HG03280 (cell line): ENCODE data around the gene GCNA.

Source experiments
- ATAC-seq: cut with Tn5 transposase; IDR thresholded peaks from one replicate; pipeline ENCODE4 v1.9.1; 2021; ENCODE audit warnings: mild to moderate bottlenecking, moderate library complexity; ENCODE audit not compliant: unreplicated experiment

Gene GCNA

DNA sequence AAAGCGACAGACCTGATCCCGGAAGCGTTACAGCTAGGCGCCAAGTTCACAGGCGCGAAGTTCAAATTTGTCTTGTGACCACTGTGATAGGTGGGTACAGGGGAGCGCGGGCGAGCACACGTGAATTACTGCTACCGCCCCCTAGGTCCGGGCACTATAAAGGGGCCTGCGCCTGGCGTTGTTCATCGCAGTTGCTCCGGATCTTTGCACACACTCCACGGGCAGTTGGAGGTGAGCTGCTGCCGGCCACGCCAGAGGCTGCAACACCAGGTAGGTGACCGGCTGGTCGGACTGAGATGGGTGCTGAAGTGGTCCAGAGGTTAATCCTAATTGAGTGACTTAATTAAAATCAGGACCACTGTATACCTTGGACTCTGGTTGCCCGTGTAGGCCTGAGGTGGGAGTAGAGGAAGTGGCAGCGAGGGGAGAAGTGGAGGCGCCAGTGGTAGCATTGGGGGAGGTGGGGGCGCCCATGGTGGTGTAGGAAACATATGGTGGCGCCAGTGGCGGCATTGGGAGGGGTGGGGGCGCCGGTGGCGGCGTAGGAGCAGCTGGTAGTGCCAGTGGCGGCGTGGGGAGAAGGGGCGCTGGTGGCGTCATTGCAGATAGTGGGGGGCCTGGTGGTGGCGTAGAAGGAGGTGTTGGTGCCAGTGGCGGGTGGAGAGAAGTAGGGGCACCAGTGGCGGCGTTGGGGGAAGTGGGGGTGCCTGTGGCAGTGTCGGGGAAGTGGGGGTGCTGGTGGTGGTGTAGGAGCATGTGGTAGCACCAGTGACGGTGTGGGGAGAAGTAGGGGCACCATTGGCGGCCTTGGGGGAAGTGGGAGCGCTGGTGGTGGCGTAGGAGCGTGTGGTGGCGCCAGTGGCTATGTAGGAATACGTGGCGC lies at the start of gene GCNA:
Gene GCNA, plus strand, starts transcription at position 185 of the 883 bp plus-strand sequence. CDS start 2,385 bp downstream, outside the sequence.
- no peak for ATAC-seq

- ATAC-seq, result peak; percentile 14
Observed at GRCh38 chrX:71532078-71532752, 46.0 kb upstream of the GCNA start.

- ATAC-seq, result peak; percentile 80
Observed at GRCh38 chrX:71532753-71533425, 45.3 kb upstream of the GCNA start, which contains the start of gene OGT. Gene OGT (plus strand): TSS chrX:71533104. CDS start chrX:71533300, 196 bp downstream.

DNA sequence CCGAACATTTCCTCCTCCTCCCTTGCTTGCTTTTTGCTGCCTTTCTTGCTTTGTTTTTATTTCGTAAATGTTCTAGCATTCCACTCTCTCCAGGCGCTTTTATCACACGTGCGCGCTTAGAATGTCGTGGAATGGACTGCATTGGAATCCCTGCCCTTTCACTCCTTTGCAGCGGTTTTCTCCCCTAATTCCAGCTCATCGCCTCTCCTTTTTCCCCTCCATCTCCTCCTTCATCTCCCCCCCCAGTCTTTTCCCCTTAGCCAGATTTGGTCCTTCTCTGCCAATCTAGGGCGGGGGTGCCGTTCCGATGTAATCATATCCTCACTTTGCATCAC lies 44.8 kb upstream of the GCNA start:
- ATAC-seq, result no peak

DNA sequence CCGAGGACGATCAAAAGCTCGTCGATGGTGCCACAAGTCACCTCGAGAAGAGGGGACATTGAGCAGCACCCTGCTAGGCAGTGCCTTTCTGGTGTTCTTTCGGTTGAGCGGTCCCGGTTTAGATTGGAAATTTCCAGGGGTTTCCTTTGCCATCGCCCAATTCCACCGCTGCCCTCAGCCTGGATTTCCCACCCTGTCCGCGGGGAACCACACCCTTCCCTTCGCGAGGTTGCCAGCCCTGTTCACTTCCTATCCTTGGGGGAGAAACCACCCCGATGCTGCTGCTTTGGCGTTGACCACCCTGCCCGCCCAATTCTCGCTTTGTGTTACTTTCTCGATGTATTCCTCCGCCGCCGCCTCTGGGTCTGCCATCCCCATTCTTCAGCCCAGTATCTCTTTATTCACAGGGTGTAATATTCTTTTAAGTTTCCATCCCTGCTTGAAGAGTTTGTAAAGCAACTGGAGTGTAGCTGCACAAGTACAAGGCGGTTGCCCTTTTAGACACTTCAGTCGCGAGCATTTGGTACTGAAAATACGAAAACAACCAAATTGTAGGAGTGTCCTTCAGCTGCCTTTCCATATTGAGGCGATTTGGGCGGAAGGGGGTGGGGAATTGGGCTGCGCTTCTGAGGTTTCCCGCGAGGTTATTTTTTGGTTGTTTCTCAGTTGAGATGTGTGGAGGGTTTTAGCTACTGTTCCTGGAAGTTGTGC lies 44.2 kb upstream of the GCNA start:
- ATAC-seq, result no peak

DNA sequence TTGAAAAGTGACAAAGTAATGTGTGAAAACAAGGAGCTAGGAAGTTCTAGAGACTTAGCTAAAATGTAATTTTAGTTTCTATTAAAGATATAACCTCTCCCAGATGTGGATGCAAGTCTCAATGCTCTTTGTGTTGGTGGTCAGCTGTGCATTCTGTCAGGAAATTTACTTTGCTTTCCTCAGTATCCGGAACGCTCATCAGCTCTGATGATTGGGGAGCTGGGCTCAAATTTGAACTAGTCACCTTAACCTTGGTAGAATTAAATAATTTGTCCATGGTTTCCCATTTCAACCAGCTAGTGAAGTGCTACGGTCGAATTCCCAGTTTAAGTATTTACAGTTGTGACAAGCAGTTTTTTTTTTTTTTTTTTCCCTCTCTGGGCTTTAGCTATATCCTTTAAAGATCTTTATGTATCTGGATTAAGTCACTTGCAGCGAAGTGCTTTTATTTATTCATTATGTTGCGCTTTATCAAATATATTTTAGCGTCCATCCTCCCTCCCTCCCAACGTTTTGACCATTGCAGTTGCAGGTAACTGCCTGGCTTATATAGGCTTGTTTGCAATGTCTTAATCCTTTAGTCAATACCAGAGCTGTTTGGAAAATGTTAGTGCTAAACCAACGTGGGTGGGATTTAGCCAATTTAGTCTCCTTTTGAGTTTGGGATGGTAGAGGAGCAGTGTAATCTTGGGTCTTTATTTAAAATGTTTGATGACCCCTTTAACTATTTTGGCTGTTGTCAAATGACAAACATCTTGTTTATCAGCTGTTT lies 43.3 kb upstream of the GCNA start:
- ATAC-seq, result no peak

DNA sequence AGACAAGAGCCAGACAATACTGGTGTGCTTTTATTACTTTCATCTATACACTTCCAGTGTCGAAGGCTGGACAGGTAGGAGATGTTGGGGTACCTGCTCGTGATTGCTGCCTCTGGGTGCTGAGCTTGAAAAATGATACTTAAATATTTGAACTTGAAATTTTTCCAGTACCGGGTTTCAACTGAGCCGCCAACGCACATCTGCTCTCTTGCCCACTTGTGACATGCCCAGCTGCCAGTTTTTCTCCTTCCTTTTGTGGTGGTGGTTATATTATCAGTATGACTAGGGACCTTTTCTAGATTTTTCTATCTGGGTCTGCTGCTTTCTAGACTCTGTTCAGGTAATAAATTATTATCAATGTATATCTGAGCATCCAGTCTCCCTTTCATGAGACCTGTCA lies 42.0 kb upstream of the GCNA start:
- ATAC-seq, result no peak

- ATAC-seq, result no peak
Observed at GRCh38 chrX:71537743-71538142, 40.5 kb upstream of the GCNA start.

- no peak for ATAC-seq
Observed at GRCh38 chrX:71540801-71541200, 37.4 kb upstream of the GCNA start.

GRCh38 chrX:71541210-71542022 lies 36.8 kb upstream of the GCNA start:
- no peak for ATAC-seq

DNA sequence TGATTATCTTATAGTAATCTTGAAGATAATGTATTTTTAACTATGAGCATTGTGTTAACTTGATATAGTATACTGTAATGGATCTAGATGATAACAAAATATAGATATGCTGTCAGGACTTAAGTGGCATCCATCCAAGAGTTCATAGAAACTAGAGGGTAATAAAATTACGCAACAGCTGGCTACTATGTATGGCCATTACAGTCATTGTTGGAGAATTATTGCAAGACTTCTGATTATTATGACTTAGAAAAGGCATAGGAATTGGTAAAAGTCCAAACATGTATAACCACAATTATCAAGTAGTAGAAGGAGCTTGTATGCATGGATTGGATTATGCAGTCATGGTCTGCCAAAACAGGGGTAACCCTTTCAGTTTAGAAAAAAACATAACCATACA lies 35.8 kb upstream of the GCNA start:
- no peak for ATAC-seq

DNA sequence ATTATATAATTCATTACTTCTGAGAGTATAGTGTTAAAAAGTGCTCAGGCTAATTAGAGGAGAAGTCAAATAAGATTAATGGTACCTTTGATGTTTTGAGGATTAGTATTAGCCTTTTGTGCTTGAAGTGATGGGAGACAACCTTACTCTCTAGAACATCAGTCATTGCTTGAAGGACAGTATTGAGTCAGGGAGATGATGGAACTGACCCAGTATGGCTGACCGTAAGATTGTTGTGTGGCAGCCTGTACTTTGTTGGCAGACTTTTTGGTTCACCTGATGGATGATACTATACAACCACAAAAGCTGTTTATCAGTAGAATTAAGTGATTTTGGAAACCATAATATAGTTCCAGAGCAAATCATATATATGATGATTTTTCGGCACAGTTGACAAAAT lies 35.4 kb upstream of the GCNA start:
- no peak for ATAC-seq

- no peak for ATAC-seq
Observed at GRCh38 chrX:71543316-71543715, 34.9 kb upstream of the GCNA start.

GRCh38 chrX:71545364-71545763 lies 32.9 kb upstream of the GCNA start:
- no peak for ATAC-seq

GRCh38 chrX:71546879-71547278 lies 31.4 kb upstream of the GCNA start:
- no peak for ATAC-seq

GRCh38 chrX:71547339-71547738 lies 30.9 kb upstream of the GCNA start:
- ATAC-seq, result no peak

GRCh38 chrX:71549986-71550385 lies 28.3 kb upstream of the GCNA start:
- no peak for ATAC-seq

DNA sequence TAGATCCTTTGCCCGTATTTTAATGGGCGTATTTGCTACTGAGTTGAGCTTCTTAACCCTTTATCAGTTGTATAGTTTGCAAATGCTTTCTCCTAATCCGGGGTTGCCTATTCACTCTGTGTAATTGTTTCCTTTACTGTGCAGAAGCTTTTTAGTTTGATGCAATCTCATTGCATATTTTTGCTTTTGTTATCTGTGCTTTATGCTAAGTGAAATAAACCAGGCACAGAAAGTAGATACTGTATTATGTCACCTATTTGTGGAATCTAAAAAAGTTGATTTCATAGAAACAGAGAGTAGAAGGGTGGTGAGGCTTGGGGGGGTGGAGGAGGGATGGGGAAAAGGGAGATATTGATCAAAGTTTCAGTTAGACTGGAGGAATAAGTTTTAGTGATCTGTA lies 27.7 kb upstream of the GCNA start:
- ATAC-seq, result no peak

GRCh38 chrX:71556036-71556435 lies 22.2 kb upstream of the GCNA start:
- no peak for ATAC-seq

GRCh38 chrX:71558920-71559319 lies 19.3 kb upstream of the GCNA start:
- ATAC-seq, result no peak
